Measurements from ENCODE around the gene PCDH19. TPM values are rescaled to one million over a fixed set of nuclear protein-coding genes. Genes with fewer than 3 reads are reported as not detected.
"Not testable (repeated sequence)": the region's sequence is repeated elsewhere in the genome, so short reads cannot be mapped to it uniquely, and the experiment has no call there.

The PCDH19 gene
- 0.36 TPM for polyA plus RNA-seq (2012; ENCODE audit: insufficient read depth, insufficient read length, low read depth)

GRCh38 chrX:100409610-100410590 lies at the start of gene PCDH19:
TSS of gene PCDH19 (minus strand) at chrX:100410273. CDS start at chrX:100408597, 1,676 bp downstream.
- Histone ChIP-seq H3K9me3 (no peaks in the 10 kb centered on the region), H3K27me3 (no peaks in the 10 kb centered on the region), H3K4me3 (ENCODE audit: low read depth, low read length) (peak within 1 kb of the TSS; percentile 69), H3K36me3 (peaks cover 4% of the 10 kb centered on the region; the same call in 1 of the 2 replicates), H3K4me1 (no peaks in the 10 kb centered on the region)
- DNase-seq, result peak; percentile 77
- no peak for TF ChIP-seq CTCF (IDR thresholded peaks at IDR 0.05; ENCODE audit: low read depth, low read length)

GRCh38 chrX:100449696-100450608 lies 39.9 kb upstream of the PCDH19 start:
- Histone ChIP-seq H3K9me3 (no peaks in the 10 kb centered on the region), H3K36me3 (no peaks in the 10 kb centered on the region), H3K4me1 (no peaks in the 10 kb centered on the region), H3K27me3 (no peaks in the 10 kb centered on the region), H3K4me3 (ENCODE audit: low read depth, low read length) (no peak overlapping the region)
- no peak for DNase-seq
- no peak for TF ChIP-seq CTCF (IDR thresholded peaks at IDR 0.05; ENCODE audit: low read depth, low read length)

GRCh38 chrX:100447655-100448397 lies 37.8 kb upstream of the PCDH19 start:
- Histone ChIP-seq H3K4me1 (no peaks in the 10 kb centered on the region), H3K27me3 (no peaks in the 10 kb centered on the region), H3K9me3 (no peaks in the 10 kb centered on the region), H3K36me3 (no peaks in the 10 kb centered on the region), H3K4me3 (ENCODE audit: low read depth, low read length) (no peak overlapping the region)
- peak; percentile 22 for DNase-seq
- peak; percentile 68 for TF ChIP-seq CTCF (IDR thresholded peaks at IDR 0.05; ENCODE audit: low read depth, low read length)

GRCh38 chrX:100445593-100445992 lies 35.5 kb upstream of the PCDH19 start:
- H3K9me3 ChIP-seq, result no peaks in the 10 kb centered on the region
- TF ChIP-seq CTCF (IDR thresholded peaks at IDR 0.05; ENCODE audit: low read depth, low read length), result no peak

GRCh38 chrX:100441321-100441720 lies 31.2 kb upstream of the PCDH19 start:
- not testable (repeated sequence) for H3K4me3 ChIP-seq (ENCODE audit: low read depth, low read length)

More at GRCh38 chrX:100445593-100445992, 35.5 kb upstream of the PCDH19 start:
- Histone ChIP-seq H3K36me3 (no peaks in the 10 kb centered on the region), H3K4me3 (ENCODE audit: low read depth, low read length) (no peak overlapping the region), H3K4me1 (no peaks in the 10 kb centered on the region), H3K27me3 (no peaks in the 10 kb centered on the region)
- no peak for DNase-seq

GRCh38 chrX:100440006-100440405 lies 29.9 kb upstream of the PCDH19 start:
- H3K4me1 ChIP-seq, result no peaks in the 10 kb centered on the region
- no peak overlapping the region for H3K4me3 ChIP-seq (ENCODE audit: low read depth, low read length)
- H3K27me3 ChIP-seq, result no peaks in the 10 kb centered on the region
- TF ChIP-seq CTCF (IDR thresholded peaks at IDR 0.05; ENCODE audit: low read depth, low read length), result no peak
- no peaks in the 10 kb centered on the region for H3K9me3 ChIP-seq
- H3K36me3 ChIP-seq, result no peaks in the 10 kb centered on the region
- no peak for DNase-seq

More at GRCh38 chrX:100441321-100441720, 31.2 kb upstream of the PCDH19 start:
- H3K36me3 ChIP-seq, H3K27me3 ChIP-seq, H3K4me1 ChIP-seq, H3K9me3 ChIP-seq, DNase-seq: not testable (repeated sequence)
